ENCODE measurements around the gene XRCC4. TPM values are rescaled to one million over a fixed set of nuclear protein-coding genes. Genes with fewer than 3 reads are reported as not detected.

XRCC4 gene
- total and polyA plus RNA-seq, 9 donors: 1.5 to 4.7 (median 3.2) TPM

GRCh38 chr5:83156001-83156400 lies 78.7 kb downstream of the XRCC4 start:
- Histone ChIP-seq H3K36me3 (no peaks in the 10 kb centered on the region), H3K27me3 (no peaks in the 10 kb centered on the region), H3K27ac (no peak overlapping the region), H3K4me1 (ENCODE audit: insufficient read depth) (no peaks in the 10 kb centered on the region), H3K4me3 (no peak overlapping the region), H3K9me3 (no peaks in the 10 kb centered on the region)
- intact Hi-C loops (cut with DNase I): no loop called here
- 89 to 95% (median 90%) methylated on average over 2 of the region's 2 CpGs for WGBS, 3 donors
- DNase-seq: no peak
- no peak for TF ChIP-seq CTCF (IDR thresholded peaks at IDR 0.05)
- no peak for TF ChIP-seq EP300 (IDR thresholded peaks at IDR 0.05)
- TF ChIP-seq POLR2A (IDR thresholded peaks at IDR 0.05): no peak

GRCh38 chr5:83157163-83157562 lies 79.8 kb downstream of the XRCC4 start:
- no peak for DNase-seq
- Histone ChIP-seq H3K9me3 (no peaks in the 10 kb centered on the region), H3K36me3 (no peaks in the 10 kb centered on the region), H3K27me3 (no peaks in the 10 kb centered on the region), H3K27ac (no peak overlapping the region), H3K4me1 (ENCODE audit: insufficient read depth) (no peaks in the 10 kb centered on the region), H3K4me3 (no peak overlapping the region)
- TF ChIP-seq POLR2A (IDR thresholded peaks at IDR 0.05) (no peak), EP300 (IDR thresholded peaks at IDR 0.05) (no peak), CTCF (IDR thresholded peaks at IDR 0.05) (no peak)
- 40 to 62% (median 42%) methylated on average over 2 of the region's 2 CpGs for WGBS, 3 donors
- intact Hi-C loops (cut with DNase I): no loop called here

- intact Hi-C loops (cut with DNase I): no loop called here
- no peak for TF ChIP-seq CTCF (IDR thresholded peaks at IDR 0.05)
- TF ChIP-seq POLR2A (IDR thresholded peaks at IDR 0.05): no peak
- no peak for TF ChIP-seq EP300 (IDR thresholded peaks at IDR 0.05)
Measured at GRCh38 chr5:83162601-83163000, 85.3 kb downstream of the XRCC4 start.

GRCh38 chr5:83167538-83167937 lies 90.2 kb downstream of the XRCC4 start:
- Histone ChIP-seq H3K27me3 (no peaks in the 10 kb centered on the region), H3K4me3 (no peak overlapping the region), H3K27ac (no peak overlapping the region), H3K36me3 (no peaks in the 10 kb centered on the region), H3K4me1 (ENCODE audit: insufficient read depth) (no peaks in the 10 kb centered on the region), H3K9me3 (no peaks in the 10 kb centered on the region)
- no peak for DNase-seq
- no peak for TF ChIP-seq CTCF (IDR thresholded peaks at IDR 0.05)
- intact Hi-C loops (cut with DNase I): no loop called here

More at GRCh38 chr5:83162601-83163000, 85.3 kb downstream of the XRCC4 start:
- no peak overlapping the region for H3K27ac ChIP-seq
- no peaks in the 10 kb centered on the region for H3K36me3 ChIP-seq
- H3K4me3 ChIP-seq: no peak overlapping the region
- WGBS, 3 donors: 47 to 53% (median 52%) methylated on average over 3 of the region's 3 CpGs
- no peaks in the 10 kb centered on the region for H3K4me1 ChIP-seq (ENCODE audit: insufficient read depth)
- no peaks in the 10 kb centered on the region for H3K27me3 ChIP-seq
- H3K9me3 ChIP-seq: no peaks in the 10 kb centered on the region
- DNase-seq: no peak
